ENCODE data around the gene GARIN5B.

DNA sequence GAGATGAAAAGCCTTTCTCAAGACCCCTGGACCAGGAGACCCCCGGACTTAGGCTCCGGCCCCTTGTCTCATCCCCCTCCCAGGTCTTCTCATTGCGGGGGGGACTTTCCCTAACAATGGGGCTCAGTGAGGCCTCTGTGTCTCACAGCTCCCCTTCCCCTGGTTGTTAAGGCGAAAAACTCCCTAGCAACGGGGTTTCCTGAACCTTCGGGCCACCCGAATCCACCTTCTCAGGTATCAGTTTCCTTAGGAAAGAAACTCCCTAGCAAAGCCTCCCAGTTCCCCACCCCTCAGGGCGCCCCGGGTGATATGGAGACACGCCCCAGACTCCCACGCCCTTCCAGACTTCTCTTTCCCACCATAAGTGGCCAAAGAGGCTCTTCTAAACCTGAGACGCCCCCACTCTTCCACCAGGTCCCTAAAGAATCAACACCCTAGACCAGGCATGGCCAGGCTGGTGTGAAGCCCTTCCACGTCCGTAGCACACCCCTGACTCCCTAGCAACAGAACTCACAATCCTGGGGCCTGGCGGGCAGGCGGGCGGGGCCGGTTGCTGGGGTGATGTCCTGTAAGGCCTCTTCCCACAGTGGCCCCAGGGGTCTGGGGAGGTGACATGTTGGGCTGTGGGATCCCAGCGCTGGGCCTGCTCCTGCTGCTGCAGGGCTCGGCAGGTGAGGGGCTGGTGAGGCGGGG lies 13.3 kb upstream of the GARIN5B start, which contains the start of gene TMEM190:
- TF ChIP-seq, protein P1, sequence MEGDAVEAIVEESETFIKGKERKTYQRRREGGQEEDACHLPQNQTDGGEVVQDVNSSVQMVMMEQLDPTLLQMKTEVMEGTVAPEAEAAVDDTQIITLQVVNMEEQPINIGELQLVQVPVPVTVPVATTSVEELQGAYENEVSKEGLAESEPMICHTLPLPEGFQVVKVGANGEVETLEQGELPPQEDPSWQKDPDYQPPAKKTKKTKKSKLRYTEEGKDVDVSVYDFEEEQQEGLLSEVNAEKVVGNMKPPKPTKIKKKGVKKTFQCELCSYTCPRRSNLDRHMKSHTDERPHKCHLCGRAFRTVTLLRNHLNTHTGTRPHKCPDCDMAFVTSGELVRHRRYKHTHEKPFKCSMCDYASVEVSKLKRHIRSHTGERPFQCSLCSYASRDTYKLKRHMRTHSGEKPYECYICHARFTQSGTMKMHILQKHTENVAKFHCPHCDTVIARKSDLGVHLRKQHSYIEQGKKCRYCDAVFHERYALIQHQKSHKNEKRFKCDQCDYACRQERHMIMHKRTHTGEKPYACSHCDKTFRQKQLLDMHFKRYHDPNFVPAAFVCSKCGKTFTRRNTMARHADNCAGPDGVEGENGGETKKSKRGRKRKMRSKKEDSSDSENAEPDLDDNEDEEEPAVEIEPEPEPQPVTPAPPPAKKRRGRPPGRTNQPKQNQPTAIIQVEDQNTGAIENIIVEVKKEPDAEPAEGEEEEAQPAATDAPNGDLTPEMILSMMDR (IDR thresholded peaks at IDR 0.05; ENCODE audit: low read length): no peak
- no peak for TF ChIP-seq EZH2 (IDR thresholded peaks at IDR 0.05; ENCODE audit: borderline replicate concordance, low read length)
